HG02840 (cell line): ENCODE results near the gene ZNF335.
"Not testable (repeated sequence)": the region's sequence is repeated elsewhere in the genome, so short reads cannot be mapped to it uniquely, and the experiment has no call there.

ENCODE experiments used
- ATAC-seq: cut with Tn5 transposase; IDR thresholded peaks from one replicate; pipeline ENCODE4 v1.9.1; 2021; ENCODE audit warnings: mild to moderate bottlenecking, moderate library complexity, moderate number of reproducible peaks; ENCODE audit not compliant: unreplicated experiment, low FRiP score

ZNF335 gene

DNA sequence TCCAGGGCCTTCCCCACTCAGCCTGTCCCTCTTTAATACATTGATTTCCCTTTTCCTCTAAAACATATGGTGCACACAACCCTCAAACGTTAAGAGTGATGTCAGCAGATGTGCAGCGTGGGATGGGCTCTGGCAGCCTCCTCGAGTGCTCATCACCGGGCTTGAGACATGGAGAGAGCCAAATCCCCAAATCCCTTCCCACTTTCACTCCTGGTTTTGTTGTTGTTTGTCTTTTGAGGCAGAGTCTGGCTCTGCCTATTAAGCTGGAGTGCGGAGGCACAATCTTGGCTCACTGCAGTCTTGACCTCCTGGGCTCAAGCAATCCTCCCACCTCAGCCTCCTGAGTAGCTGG is 54.2 kb downstream of the ZNF335 start:
- no peak for ATAC-seq

GRCh38 chr20:45913116-45913515 is 58.9 kb downstream of the ZNF335 start:
- no peak for ATAC-seq

DNA sequence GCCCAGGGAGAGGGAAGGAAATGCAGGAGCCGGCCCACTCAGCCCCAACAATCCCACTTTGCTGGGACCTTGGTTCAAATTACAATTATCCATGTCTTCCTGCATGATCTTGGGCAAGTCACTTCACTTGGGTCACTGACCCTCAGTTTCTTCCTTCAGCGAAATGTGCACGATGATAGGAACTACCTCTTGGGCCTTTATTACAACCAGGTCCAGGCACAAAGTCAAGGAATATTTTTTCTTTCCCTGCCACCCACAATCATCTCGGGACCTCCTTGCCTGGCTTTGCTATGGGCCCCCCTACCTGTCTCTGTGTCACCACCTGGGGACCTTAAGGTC is 59.7 kb downstream of the ZNF335 start:
- no peak for ATAC-seq

- ATAC-seq: no peak
These were observed 60.3 kb downstream of the ZNF335 start, which contains the start of gene PLTP for GRCh38 chr20:45911486-45912343. Gene PLTP (minus strand): TSS chr20:45912155. CDS start chr20:45911452, 703 bp downstream.

DNA sequence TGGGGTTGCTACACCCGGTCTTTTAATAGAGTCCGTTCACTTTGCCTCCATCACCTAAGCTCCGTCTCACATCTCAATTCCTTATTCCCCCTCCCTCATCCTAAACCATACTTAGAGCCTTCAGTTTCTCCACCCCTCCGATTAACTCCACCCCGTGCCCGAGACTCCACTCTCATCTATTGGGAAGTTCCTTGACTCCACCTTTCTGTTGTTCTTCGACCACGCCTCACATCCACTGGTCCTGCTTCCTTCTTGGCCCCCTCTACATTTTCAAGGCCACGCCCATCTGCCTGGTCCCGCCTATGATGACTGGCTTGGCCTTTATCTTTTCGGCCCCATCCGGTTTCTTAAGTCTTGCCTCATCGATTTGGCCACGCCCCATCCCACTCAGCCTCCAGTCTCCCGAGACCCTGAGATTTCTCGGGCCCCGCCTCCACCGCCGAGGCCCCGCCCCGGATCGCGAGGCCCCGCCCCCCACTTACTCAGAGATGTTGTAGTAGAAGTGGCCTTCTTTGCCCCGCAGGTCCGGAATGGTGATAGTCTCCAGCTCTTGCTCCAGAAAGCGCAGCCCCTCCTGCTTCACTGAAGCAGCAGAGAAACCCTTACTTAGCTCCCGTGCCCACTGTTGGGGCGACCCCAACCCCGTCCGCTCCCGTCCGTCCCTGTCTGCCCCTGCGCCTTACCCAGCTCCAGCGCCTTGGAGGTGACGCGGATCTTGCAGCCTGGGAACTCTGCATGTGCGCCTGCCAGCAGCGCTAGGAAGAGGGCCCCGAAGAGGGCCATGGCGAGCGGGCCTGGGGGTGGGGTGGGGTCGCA is 61.1 kb downstream of the ZNF335 start:
- peak; percentile 87 for ATAC-seq

DNA sequence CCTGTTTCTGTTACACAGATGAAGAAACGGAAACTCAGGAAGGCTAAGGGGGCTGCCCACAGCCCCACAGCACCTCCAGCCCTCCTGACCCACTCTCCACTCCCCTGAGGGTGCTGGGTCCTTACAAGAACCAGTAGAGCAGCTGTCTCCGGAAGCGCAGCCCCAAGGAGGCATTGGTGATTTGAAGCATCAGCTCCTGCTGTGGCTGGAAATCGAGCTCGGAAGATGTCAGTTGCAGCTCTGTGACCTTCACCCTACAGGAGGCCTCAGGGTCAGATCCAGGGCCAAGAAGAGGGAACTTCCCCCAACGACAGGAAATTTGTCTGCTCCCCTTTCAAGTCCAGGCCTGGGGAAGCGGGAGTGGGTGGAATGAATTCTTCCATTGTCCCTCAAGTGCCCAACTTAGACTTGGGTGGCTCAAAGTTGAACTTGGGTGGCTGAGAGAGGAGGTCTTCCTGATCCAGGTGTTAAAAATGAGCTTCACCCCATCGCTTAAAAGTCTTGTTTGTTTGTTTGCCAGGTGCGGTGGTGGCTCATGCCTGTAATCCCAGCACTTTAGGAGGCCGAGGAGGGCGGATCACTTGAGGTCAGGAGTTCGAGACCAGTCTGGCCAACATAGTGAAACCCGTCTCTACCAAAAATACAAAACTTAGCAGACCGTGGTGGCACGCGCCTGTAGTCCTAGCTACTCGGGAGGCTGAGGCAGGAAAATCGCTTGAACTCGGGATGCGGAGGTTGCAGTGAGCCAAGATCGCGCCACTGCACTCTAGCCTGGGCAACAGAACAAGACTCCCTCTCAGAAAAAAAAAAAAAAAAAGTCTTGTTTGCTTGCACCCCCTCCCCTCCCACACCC is 62.0 kb downstream of the ZNF335 start:
- ATAC-seq: no peak

DNA sequence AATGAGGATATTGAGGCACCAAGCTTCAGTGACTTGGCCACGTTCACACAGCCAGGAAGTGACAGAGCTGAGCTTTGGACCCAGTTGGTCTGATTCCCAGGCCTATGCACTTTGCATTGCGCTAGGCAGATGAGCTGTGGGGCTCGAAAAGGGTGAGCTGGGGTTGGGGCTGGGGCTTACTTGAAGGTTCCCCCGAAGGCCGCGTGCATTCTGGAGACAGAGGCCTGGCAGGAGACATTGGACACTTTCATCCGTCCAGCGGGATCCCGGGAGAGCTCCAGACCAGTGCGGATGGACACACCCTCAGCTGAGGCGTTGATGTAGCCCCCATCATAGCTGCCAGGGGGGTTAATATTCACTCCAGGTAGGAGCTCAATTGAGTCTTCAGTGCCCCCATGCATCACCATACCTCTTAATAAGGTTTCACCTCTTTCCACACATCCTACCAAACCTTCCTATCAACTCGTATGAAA is 62.6 kb downstream of the ZNF335 start:
- ATAC-seq: no peak

- ATAC-seq: no peak
These were observed 63.9 kb downstream of the ZNF335 start for GRCh38 chr20:45908084-45908483.

DNA sequence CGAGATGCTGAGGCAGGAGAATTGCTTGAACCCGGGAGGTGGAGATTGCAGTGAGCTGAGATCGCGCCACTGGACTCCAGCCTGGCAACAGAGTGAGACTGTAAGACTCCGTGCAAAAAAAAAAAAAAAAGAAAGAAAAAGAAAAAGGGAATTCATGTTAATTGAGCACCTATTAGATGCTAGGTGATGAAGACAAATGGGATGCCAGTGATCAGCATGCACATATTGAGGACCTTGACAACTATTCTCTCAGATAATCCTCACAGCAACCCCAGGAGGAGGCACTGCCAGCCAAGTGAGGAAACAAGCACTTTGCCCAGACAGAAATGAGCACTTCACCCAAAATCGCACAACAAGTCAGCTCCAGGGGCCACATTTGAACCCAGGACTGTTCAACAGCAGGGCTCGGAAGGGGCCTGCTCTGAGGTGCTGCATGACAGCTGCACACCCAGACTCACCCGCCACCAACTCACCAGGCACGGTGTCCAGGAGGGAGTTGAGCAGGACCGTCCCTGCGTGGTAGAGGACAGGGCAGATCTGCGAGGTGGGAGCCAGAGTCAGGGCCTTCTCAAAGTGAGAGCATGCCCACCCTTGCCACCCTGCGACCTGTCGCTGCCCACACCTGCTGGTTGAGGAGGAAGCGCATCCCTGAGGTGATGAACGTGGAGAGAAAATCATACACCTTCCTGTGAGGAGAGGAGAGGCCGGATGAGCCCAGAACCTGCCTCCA is 64.6 kb downstream of the ZNF335 start:
- ATAC-seq: no peak

GRCh38 chr20:45905505-45906079 is 66.4 kb downstream of the ZNF335 start:
- no peak for ATAC-seq

- no peak for ATAC-seq
These were observed 67.2 kb downstream of the ZNF335 start for GRCh38 chr20:45904583-45905504.

DNA sequence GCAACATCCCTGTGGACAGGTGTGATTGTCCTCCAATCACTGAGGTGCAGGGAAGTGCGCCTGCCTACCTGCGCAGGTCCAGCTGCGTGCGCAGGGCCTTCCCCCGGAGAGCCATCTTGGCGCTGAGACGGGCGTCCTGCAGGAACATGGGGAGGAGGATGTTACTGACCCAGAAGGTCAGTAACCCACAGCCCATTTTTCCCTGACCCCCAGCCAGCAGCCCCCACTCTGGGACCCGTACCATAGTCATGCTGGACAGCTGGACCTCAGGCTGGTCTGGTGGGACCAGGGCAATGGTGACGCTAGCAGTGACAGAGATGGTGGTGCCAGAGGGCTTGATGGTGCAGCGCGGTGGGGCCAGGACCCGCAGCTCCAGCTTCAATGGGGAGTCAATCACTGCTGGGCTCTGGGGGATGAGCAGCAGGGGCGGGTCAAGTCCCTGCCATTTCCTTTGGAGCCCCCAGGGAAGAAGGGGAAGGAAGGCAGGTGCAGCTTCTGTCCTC is 69.8 kb downstream of the ZNF335 start:
- ATAC-seq: no peak

DNA sequence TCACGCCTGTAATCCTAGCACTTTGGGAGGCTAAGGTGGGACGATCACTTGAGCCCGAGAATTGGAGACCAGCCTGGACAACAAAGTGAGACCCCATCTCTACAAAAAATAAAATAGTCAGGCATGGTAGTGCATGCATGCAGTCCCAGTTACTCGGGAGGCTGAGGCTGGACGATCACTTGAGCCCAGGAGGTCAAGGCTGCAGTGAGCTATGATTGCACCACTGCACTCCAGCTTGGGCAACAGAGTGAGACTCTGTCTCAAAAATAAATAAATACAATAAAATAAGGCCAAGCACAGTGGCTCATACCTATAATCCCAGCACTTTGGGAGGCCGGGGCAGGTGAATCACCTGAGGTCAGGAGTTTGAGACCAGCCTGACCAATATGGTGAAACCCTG is 70.7 kb downstream of the ZNF335 start:
- not testable (repeated sequence) for ATAC-seq

- no peak for ATAC-seq
These were observed 72.8 kb downstream of the ZNF335 start for GRCh38 chr20:45899046-45899835.
